IPS DF 4.7 (cell line): ENCODE data around the gene FGF14.

ENCODE experiments used
- DNase-seq: peaks from one replicate; pipeline ENCODE4 v3.0.0-alpha.2; 2013; ENCODE audit warnings: low spot score; ENCODE audit errors: extremely low read depth

The FGF14 gene

DNA sequence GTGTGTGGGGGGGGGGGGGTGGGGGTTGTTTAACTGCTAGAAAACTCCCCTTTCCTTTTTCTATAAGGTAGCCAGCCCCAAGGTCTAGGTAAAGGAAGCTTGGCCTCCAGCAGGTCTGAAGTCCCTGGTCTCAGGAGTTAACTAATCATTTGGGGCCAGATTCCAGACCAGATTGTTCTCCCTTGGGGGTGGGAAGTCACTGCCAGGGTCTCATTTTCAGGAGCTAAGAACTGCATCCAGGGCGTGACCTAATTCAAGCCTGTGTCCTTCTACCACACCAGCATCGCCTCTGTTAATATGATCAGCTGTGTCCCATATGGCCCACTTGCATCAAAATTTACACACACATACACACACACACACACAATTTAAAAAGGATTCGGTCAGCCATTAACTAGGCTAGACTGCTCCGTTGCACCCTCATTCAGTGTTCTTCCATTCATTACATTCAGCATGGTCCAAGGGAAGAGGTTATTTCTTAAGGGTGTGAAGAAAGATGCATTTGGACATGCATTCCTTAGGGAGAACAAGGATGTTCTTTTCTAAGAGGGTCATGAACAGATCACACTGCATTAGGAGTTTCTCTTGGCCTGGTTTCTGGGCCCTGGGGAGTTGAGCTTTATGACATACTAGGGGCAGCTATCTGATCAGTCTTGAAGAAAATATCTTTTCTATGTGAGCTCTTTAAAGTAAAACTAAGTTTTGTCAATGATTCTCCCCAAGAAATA lies 91.0 kb downstream of the FGF14 start:
- no peak for DNase-seq

DNA sequence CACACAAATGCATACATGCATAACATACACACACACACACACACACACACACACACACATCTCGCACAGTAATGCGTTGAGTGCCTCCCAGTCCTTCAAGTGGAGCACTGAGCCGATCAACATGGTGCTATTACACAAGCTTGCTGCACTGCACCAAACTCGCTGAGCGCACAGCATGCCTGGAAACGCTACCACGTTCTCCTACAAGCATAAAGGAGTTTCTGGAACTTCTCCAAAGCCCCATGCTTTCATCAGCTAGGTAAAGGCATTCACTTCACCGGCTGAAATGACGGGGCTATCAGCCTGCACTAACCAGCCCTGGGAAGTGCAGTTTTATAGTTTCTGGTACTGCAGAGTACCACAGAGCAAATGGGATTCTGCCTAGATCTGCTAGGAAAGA lies 92.7 kb downstream of the FGF14 start:
- DNase-seq = no peak

GRCh38 chr13:102302534-102302933 lies 99.3 kb downstream of the FGF14 start:
- DNase-seq = no peak

GRCh38 chr13:102300379-102300778 lies 101.5 kb downstream of the FGF14 start:
- no peak for DNase-seq

GRCh38 chr13:102299366-102299765 lies 102.5 kb downstream of the FGF14 start:
- DNase-seq = no peak

- DNase-seq = no peak
These were observed 103.8 kb downstream of the FGF14 start for GRCh38 chr13:102298051-102298450.

- DNase-seq = no peak
These were observed 106.4 kb downstream of the FGF14 start for GRCh38 chr13:102295316-102296048.

- DNase-seq = no peak
These were observed 107.3 kb downstream of the FGF14 start for GRCh38 chr13:102294407-102295018.

- DNase-seq = no peak
These were observed 108.1 kb downstream of the FGF14 start for GRCh38 chr13:102293723-102294122.

GRCh38 chr13:102291587-102292218 lies 110.1 kb downstream of the FGF14 start:
- no peak for DNase-seq

DNA sequence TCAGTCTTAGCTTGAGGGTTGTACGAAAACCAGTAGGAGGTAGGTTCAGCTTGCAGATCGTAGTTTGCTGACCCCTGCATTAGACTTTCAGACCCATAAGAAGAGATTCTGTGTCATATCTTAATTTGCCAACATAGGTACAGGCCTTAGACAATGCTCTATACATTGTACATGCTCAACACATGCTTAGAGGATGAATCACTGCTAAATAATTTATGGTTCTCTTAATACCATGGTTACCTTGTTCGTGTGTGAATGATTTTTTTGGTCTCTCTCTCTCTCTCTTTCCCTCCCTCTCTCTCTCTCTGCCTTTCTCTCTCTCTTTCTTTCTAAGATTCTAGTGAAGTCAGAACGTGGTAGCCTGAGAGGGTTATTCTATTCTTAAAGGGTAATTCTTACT lies 112.2 kb downstream of the FGF14 start:
- no peak for DNase-seq

DNA sequence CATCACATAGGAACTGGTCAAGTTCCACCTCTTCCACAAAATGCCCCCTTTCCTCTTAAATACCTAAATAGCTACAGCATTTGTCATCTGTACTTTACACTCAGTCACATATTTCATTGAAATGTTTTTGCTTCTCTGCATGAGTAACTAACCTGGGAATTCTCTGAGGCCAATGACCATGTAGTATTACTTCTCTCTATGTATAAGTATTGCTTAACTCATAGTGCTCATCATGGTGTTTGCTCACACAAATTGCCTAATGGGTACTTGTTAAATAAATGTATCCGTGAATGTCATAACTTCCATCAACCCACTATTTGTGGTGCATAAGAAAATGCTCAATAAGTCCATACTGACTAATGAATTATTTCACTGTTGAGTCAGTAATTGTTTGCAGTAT lies 115.5 kb downstream of the FGF14 start:
- DNase-seq = no peak

DNA sequence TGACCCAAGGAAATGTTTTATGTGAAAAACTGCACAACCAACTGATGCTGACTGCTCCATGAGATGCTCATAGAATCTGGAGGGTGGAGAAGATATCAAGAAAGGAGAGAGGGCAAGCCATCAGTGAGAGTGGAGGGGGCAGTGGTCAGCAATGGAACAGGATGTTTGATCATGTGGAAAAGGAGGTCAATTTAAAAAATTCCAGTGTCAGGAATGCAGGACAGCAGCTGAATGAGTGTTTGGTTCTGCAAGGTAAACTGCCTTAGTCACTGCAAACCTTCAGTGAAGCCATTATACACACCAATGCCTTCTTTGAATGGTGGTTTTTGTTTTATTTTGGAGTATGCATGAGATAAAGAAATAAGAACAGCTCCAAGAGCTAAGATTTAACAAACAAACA lies 121.5 kb downstream of the FGF14 start:
- no peak for DNase-seq

- DNase-seq = no peak
These were observed 124.6 kb downstream of the FGF14 start for GRCh38 chr13:102277286-102277685.

- no peak for DNase-seq
These were observed 125.4 kb downstream of the FGF14 start for GRCh38 chr13:102276404-102276803.

DNA sequence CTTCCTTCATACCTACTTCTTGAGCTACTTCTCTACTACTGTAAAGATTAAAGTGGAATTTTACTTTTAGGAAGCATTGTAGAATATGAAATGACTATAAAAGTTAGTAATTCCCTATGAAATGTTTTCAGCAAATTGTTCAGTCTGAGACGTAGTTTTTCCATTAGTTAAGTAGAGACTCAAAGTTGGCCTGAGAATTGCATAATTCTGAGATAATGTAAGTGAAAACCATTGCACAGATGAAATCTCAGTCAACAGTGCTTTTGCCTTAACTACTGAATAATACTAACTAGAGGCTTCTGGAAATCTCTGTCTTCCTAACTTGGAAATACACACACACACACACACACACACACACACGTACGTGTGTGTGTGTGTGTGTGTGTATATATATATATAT lies 125.9 kb downstream of the FGF14 start:
- no peak for DNase-seq

DNA sequence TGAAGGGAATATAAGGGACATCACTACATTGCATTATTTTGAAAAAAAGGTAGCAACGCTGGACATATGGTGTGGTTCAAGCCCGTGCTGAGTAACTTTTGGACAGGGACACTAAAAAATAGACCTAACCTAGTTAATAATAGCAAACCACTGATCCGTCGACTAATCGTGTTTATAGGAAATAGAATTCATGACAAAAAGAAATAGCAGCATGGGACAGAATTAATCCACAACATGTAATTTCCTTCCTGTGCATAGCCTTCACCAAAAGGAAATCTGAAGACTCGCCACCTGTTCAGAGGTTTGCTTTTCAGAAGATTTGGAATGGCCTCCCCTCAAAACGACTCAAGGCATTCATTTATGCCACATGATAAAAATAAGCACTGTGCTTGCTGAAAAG lies 128.7 kb downstream of the FGF14 start:
- no peak for DNase-seq

DNA sequence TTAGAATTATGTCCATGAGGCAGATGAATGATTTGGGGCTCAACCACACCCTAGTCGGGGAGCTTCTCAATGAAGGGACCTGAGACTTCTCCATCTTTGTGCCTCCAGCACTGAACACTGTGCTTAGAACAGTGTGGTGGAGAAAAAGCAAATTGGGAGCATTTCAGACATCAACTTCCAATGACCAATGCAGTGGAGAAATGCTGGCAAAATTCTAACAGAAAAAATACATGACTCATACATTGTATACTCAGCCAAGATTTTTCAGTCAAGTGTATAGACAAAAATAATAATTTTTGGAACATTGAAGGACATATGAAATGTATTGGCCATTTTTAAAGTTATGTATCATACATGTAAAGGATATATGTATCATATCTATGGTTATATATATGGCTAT lies 134.7 kb downstream of the FGF14 start:
- no peak for DNase-seq

DNA sequence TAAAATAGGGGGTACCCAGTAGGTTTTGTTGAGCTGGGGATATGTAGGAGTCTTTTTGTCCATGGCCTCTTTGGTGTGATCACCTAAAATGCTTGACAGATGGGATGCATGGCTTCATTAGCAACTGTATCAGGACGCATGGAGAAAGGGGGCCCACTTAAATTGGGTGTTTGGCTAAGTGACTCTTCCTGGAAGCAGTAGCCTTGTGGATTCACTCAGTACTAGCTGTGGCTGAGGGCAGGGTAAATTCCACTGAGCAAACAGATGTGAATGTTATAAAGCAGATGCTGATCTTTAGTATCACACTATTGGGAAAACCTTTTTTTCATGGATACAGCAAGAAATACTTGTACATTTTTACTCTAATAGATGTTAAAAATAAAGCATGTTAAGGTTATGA lies 140.0 kb downstream of the FGF14 start:
- no peak for DNase-seq

GRCh38 chr13:102261316-102261715 lies 140.5 kb downstream of the FGF14 start:
- DNase-seq = no peak

- DNase-seq = peak; percentile 3
These were observed 141.6 kb downstream of the FGF14 start for GRCh38 chr13:102260256-102260655.

- DNase-seq = no peak
These were observed 146.4 kb downstream of the FGF14 start for GRCh38 chr13:102255409-102255808.
